GM19468 (cell line): Measurements from ENCODE around the gene KCNQ4.

Experiments used
- ATAC-seq: cut with Tn5 transposase; IDR thresholded peaks from one replicate; pipeline ENCODE4 v1.9.1; 2021; ENCODE audit warnings: mild to moderate bottlenecking, moderate library complexity, moderate number of reproducible peaks; ENCODE audit not compliant: unreplicated experiment; ENCODE audit errors: extremely low read depth

The KCNQ4 gene

DNA sequence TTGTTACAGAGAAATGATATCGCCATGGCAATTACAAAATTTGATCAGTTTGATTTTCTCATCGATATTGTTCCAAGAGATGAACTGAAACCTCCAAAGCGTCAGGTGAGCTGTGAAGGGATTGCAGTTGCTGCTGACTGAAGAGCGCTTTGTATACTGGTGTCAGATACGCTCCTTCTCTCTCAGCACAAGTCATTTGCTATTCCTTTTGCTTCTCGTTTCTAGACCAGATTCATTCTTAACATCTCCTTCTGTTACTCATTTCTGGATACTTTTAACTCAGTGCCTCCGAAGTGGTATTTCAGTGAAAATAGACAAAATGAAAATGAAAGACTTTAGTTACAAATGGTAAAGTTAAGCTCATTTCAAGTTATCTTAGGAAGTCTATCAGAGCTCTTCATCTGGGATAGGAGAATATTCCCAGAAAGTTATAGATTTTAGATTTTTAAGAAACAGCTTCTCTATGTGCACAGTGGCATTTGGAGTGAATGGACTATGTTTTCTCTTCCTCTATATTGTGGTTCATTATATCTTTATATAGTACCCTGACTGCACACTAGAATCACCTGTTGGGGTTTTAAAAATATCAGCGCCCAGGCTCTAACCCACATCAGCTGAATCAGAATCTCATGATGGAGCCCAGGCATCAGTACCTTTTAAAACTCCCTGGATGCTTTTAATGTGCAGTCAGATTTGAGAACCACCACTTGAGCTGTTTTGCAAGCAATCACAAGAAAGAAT is 30.3 kb upstream of the KCNQ4 start:
- no peak for ATAC-seq

DNA sequence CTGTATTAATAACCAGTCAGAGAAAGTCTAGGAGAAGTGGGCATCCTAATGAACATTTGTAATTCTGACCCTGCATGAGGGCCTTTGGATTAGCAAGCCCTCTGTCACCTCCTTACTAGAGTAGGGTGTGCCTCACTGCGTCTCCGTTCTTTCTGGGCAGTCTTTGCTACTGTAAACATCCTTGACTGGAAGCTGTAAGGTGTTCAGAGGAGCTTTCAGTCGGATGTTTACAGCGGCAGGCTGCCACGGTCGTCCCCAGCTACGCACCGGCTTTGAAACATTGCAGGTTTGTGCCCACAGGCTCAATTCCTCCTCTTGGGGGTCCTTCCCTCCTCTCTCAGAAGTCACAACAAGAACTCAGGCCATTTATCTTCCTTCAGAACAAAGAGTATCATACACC is 29.4 kb upstream of the KCNQ4 start:
- no peak for ATAC-seq

DNA sequence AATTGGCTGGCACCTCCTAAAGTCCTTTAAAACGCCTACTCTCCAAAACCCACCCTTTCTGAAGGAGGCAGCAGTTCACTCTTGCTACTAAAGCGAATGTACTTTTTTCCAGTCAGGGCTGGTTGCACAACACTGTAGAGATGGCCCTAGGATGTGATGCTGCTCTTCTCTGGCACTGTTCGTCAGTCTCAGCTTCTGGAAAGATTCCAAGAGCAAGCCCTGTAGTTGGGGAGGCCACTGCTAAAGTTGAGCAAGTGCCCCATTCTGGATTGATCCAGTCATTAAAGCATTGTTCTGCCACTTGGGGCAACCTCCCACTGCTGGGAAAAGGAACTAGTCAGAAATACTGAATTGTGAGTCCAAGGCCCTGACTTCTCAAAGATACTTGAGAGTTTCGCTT is 28.5 kb upstream of the KCNQ4 start:
- ATAC-seq, result no peak

DNA sequence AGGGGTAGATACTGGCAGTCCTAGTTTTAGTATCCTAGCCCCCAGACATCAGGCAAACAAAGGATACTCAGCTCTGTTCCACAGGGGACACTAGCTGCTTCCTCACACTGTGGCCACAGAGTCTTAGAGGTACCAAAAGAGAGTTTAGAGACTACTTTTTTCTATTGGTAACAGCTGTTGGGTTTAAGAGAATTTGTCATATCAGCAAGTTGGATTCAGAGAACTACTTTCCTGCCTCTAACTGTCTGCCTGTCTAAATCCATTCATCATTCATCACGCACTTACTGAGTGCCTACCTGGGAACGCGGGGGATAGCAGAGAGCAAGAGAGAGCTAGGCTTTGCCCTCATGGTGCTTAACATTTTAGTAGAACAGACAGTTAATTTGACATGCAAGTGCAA is 27.1 kb upstream of the KCNQ4 start:
- ATAC-seq, result no peak

DNA sequence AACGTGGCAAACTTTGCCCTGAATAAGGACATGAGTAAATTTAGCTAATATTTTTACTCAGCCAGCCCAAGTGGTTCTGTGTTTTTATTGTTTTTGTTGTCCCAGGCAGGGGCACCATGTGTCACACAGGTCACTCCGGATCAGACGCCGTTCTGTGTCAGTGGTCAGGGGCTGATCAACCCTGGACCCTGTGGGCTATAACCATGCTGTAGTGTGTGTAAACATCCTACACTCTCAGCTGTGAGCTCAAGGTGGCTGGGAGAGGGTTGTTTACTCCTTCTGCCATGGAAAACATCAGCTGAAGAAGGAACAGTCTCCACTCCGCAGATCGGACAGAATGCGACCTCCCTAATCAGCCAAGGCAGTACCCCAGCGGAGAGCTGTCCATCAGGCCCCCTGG is 26.5 kb upstream of the KCNQ4 start:
- ATAC-seq, result no peak

DNA sequence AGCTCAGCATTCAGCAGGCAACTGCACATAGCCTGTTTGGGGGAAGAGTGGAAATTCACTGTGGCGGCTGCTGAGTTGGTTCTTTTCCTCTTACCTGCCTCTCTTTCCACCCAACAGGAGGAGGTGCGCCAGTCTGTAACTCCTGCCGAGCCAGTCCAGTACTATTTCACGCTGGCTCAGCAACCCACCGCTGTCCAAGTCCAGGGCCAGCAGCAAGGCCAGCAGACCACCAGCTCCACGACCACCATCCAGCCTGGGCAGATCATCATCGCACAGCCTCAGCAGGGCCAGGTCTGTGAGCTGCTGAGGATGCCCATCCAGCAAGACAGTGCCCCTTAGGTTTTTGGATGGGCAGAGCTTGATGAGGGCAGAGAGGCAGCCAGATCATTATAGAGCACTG is 25.6 kb upstream of the KCNQ4 start:
- ATAC-seq, result no peak

DNA sequence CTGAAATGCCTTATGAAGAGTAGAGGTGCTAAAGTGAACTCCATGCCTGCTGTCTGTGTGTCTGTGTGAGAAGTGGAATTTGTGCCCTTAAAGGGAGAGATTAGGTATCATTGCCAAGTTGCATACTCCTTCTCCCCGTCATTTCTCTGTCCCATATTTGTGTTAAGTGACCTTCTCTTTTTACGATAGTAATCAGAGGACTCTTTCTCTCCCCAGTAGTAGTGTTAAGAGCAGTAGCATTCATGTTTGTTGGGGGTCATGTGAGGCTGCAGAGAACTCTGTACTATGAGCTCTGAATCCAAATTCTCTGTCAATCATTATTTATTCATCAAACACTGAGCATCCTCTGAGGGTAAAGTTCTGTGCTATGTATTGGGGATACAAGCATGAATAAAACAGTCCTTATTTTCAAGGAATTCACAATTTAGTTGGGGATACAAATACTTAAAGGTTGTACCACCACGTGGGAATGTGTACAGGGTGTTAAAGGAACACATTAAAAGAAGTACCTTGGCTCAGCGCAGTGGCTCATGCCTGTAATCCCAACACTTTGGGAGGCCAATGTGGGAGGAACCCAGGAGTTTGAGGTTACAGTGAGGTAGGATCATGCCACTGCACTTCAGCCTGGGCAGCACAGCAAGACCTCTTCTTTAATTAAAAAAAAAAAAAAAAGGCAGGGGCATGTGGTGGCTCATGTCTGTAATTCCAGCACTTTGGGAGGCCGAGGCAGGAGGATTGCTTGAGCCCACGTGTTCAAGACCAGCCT is 24.8 kb upstream of the KCNQ4 start:
- no peak for ATAC-seq

DNA sequence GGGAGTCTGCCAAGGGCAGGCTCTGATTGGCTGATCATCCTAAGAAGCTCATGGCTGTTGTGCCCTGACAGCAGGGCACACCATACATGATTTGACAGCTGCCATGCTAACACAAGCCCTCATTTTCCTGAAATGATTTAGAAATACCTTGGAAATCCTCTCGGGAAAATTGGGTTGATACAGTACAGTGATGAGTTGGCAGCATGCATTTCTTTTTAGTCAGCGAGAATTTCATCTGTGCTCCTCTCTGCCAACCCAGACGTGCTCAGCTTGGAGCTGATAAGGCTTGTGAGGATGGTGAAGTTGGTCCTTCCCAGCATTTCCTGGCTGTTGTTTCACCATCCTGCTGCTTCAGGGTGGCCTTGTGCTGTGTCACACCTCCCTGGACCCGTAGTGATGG is 22.6 kb upstream of the KCNQ4 start:
- no peak for ATAC-seq

DNA sequence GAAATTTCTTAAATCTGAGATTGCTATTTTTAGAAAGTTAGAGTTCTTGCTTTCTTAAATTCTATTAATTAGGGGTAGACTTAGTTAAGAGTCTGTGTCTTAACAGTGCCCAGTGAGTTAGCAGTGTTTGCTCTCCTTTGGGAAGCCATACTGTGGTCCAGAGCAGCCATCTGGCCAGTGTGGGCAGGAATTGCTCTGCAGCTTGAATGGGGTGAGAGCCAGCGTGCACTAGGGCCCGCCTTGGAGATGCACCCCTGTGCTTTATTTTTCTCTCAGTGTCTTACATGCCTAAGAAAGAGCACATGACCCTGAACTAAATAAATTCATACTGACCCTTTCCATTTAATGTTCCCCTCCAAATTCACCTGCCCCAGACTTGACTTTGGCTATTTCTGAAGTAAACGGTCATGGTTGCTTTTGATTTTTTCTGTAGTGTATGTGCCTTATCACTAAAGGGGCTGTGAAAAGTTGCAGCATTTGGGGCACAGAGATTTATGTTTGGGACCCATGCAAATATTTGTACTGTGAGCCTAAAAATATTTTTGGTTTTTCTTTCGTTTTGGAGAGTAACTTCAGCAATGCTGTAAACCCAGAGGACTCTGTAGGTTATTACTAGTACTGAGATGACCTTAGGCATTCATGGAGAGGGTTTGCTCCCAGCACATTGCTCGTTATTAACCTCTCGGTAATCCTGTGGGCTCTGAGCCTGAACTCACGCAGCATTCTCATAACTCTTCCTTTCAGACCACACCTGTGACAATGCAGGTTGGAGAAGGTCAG is 21.3 kb upstream of the KCNQ4 start:
- ATAC-seq, result no peak

DNA sequence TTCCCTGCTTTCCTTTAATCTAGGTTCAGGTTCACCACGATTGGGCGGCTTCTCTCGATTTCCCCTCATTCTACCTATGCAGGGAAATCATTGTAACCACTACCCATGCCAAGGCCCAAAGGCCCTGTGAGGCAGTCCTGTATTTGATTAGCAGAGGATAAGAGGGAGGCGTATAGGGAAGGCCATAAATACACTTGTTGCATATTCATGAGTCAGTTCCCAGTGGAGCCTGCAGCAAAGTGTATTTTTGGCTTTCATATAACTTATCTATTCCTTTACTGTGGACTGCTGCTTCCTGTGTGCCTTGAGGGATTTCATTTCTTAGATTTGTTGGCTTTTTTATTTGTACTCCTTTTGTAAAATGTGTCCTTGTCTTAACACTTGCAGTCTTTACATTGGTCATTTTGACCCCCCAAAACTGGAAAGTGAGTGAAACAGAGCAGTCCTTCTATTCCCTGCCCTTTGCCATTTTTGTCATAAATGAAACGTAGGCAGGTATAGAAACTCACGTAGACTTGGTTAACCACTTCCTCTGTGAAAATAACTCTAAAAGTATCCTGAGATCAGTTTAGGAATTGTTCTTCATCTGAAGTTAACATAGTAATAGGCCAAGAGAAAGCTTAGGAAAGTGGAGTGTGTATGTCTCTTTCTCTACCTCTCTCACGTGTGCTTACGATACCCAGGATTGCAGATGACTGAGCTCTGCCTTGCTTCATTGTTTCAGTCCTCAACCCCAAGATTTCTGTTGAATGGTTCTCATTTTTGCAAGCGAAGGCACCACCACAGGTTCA is 19.6 kb upstream of the KCNQ4 start:
- ATAC-seq, result no peak

DNA sequence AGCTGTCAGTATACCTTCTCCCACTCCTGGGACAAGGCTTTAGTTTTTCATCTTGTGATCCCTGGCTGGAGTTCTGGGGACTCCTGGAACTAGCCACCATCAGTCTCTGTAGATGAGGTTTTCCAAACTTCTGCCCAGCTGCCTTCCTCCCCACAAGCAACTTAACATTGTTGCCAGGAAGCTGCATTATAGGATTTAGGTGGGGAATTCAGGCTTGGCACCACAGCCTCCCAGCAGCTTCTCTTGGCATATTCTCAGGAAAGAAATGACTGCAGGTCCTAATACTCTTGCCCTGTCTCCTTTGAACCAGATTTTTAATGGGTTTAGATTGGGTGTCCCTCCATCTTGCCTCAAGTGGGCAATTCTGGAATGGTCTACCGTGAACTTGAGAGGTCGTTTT is 18.6 kb upstream of the KCNQ4 start:
- ATAC-seq, result no peak

DNA sequence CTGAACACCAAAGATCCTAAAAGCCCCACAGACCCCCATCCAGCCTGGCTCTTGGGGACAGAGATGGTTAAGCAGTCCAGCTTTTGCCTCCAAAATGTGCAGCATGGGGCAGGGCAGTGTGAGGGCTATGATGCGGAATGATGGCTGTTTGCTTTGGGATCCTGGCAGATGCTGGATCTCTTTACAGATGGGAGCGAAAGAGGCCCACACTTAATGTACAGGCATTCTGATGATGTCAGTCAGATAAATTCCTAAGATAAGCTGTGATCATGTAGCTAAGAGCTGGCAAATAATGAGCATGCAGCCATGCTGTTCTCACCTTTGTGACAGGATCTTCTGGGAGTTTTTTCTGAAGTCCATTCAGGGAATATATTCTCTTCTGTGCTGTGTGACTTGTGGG is 17.6 kb upstream of the KCNQ4 start:
- no peak for ATAC-seq

DNA sequence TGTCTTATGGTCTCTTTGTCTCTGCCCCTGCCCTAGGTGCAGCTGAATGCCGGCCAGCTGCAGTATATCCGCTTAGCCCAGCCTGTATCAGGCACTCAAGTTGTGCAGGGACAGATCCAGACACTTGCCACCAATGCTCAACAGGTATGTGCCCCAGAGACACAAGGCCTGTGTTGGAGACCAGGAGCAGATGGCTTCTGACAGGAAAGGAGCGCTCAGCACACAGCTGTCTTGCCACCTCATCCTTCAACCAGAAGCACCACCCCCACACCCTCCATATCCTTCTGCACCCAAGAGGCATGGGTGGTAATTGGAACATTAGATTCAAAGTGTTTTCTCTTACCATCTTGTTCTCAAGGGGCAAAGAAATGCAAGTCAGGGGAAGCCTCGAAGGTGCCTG is 17.0 kb upstream of the KCNQ4 start:
- no peak for ATAC-seq

DNA sequence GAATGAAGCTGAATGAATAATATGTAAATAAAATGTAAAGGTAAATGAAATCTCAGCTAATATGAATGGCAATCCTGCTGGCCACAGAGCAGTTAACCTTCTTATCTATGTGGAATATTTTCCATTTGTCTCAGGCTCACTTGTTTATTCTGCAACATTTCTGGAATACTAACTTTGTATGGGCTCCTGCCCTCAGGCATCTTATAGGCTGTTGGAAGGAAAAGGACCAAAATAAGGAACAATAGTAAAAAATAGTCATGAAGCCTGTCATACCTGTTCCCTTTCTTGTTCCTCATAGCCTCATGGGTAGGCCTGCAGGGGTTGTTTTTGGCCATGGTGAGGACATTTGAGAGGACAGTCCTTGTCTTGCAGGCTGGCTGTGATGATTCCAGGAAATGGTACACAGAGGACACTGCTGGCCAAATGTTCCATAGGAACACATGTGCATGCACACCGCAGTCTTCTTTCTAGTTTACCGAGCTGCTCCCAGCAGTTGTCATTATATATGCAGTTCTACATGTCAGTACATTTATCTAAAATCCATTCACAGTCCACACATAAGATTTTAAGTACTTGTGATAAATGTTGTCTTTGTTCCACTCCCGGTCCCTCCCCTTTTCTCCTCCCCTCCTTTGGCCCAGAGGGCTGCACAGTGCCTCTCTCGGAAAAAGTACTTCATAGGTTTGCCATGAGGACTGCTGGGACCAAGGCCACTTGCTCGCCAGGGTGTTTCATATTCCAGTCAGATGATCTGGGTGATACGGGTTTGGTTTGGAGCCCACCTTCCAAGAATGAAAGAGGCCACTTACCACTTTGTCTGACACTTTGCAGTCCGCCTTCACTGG is 15.2 kb upstream of the KCNQ4 start:
- no peak for ATAC-seq

DNA sequence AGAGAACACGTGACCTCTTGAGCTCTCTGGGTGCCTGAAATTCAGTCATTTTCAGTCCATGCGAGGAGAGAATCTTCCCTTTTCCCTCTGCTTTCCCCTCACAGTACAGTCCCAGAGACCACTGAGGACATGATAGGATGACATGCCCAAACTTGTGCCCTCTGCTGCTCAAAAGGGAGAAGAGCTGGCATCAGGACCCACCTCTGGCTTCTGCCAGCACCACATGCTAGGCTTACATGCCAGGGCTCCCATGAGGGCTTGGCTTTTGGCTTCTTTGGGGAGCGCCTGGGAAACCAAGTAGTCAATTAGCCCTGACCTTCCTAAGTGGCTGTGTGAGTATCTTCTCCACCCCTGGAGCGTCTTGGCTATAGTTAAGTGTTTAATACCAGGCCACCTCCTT is 13.8 kb upstream of the KCNQ4 start:
- no peak for ATAC-seq

DNA sequence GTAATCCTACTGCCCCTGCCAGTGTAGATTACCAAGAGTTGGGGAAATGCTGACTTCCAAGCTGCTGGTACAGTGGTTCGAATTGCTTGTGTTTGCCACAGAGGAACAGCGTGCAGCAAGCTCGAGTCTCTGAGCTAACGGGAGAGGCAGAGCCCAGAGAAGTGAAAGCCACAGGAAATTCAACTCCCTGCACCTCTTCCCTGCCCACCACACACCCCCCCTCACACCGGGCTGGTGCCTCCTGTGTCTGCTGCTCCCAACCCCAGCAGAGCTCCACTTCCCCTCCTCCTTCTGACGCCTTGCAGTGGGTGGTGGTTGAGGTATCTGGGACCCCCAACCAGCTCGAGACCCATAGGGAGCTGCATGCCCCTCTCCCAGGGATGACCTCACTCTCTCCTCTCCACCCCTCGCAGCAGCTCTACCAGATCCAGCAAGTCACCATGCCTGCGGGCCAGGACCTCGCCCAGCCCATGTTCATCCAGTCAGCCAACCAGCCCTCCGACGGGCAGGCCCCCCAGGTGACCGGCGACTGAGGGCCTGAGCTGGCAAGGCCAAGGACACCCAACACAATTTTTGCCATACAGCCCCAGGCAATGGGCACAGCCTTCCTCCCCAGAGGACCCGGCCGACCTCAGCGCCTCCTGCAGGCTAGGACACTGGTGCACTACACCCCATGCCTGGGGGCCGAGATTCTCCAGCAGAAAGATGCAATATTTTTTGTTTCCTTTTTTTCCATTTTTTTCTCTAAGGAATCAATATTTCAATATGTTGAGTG is 13.1 kb upstream of the KCNQ4 start:
- no peak for ATAC-seq

DNA sequence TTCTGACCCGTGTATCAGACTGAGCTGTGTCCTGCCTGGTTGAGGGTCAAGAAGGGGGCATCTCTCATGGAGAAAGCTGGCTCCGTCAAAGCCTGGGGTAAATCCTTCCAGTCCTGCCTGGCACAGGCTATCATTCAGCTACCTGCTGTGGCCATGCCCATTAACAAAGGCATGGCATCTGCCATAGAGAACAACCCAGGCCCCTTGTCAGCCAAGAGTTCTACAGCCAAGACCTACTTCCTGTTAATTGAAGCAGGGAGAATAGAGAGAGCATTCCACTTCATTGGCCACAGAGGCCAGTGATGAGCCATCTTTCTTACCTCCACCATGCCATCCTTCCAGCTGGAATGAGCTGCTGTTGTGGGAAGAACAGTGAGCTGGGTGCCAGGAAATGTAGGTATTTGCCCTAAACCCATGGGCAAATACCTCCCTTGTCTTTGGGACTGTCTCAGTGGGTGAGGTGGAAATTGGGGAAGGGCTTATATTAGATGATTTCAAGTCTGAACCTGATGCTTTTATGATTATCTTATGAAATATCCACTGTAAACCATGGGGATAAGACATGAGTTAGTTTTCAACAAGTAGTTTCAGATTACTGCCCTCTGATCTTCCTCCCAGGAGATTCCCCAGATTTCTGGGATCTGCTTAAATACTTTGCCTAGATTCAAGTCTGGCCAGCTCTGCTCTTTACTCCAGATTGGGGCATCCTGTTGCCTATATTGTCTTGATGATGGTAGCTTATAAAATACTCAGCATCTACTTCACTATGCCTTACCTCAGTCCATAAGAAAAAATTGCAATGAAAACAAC is 11.2 kb upstream of the KCNQ4 start:
- no peak for ATAC-seq

DNA sequence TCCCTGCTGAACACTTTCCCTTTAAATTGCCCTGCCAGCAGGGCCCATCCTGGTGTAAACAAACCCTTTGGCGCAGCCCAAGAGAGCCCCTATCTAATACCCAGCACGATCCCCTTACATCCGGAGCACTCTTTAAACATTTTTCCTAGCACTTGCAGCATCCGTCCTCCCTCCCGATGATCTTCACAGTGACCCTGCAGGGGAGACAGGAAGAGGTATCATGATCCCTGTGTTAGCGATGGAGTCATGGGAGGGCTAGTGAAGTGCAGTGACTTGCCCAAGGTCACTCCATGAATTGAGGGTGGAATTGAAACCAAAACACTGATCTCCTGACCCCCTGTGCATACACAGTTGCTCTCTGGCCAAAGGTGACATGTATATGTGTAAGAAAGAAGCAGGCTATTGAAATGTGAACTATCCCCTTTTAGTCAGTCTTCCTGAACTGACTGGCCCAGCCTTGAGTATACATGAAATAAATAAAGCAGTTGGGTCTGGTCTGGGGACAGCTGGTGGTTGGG is 9.8 kb upstream of the KCNQ4 start:
- no peak for ATAC-seq
